Lower leg skin (tissue), 4 donors: Measurements from ENCODE around the gene SLC66A1. TPM values are rescaled to one million over a fixed set of nuclear protein-coding genes. Genes with fewer than 3 reads are reported as not detected.
A peak's percentile ranks its signal among the peaks of the same experiment; 100 is the strongest.
"Not testable (repeated sequence)": the region's sequence is repeated elsewhere in the genome, so short reads cannot be mapped to it uniquely, and the experiment has no call there.

Source experiments
- DNase-seq, 2 donors: peaks; one replicate each; pipeline ENCODE4 v3.0.0-alpha.2; 2019; ENCODE audit warnings: low spot score in 2 of 2
- H3K4me3 ChIP-seq: fragments of 200-600 bp; sonication (generic); 2 replicates; pipeline ENCODE4 v1.5.1; 2017; ENCODE audit warnings: mild to moderate bottlenecking, low read depth; ENCODE audit not compliant: poor library complexity, severe bottlenecking
- CTCF ChIP-seq, 3 donors: fragments of 450-650 bp; IDR thresholded peaks; one replicate each; pipeline ENCODE4 v1.5.1; 2016; ENCODE audit warnings: antibody characterized with exemption in 3 of 3, mild to moderate bottlenecking in 3 of 3, moderate library complexity in 2 of 3
- POLR2A ChIP-seq, 2 donors: fragments of 450-650 bp; IDR thresholded peaks; one replicate each; pipeline ENCODE4 v1.6.1; 2016 to 2017; ENCODE audit warnings: antibody characterized with exemption in 2 of 2, mild to moderate bottlenecking in 1 of 2, moderate library complexity in 1 of 2
- WGBS, 2 donors: methylation state at CpG; one replicate each; pipeline ENCODE4 v1.1.5; 2018; 5-methylcytosine and 5-hydroxymethylcytosine counted together
- intact Hi-C: fragments of 100-400 bp; cut with DNase I; formaldehyde crosslinking; loops from one replicate; pipeline ENCODE4 v1.15.0; 2023; ENCODE audit warnings: low total_unique reads
- total RNA-seq, 4 donors: library from RNA; depleted of rRNA; stranded (reverse); fragments of >200 nt; gene quantifications; one replicate each; pipeline ENCODE4 v1.1.0, GENCODE V29; 2016

SLC66A1 gene, protein sequence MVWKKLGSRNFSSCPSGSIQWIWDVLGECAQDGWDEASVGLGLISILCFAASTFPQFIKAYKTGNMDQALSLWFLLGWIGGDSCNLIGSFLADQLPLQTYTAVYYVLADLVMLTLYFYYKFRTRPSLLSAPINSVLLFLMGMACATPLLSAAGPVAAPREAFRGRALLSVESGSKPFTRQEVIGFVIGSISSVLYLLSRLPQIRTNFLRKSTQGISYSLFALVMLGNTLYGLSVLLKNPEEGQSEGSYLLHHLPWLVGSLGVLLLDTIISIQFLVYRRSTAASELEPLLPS
- total RNA-seq, result 10 to 100 TPM; 17.9 to 22.4 (median 19.5) TPM

- DNase-seq, result peak; percentile 77 to 98
- intact Hi-C loops, result no loop called here
- WGBS, 2 donors, result 1% methylated on average over 77 of the region's 105 CpGs; no CpG with 5 or more reads in 1 of the 2 donors
Measured at GRCh38 chr1:19311931-19312781, at the start of gene SLC66A1, which contains the start of gene AKR7A2. SLC66A1 (plus strand) TSS chr1:19312326; CDS start chr1:19317678, 5,352 bp downstream. AKR7A2 (minus strand) TSS chr1:19312144; CDS start chr1:19312124, 20 bp downstream.

DNA sequence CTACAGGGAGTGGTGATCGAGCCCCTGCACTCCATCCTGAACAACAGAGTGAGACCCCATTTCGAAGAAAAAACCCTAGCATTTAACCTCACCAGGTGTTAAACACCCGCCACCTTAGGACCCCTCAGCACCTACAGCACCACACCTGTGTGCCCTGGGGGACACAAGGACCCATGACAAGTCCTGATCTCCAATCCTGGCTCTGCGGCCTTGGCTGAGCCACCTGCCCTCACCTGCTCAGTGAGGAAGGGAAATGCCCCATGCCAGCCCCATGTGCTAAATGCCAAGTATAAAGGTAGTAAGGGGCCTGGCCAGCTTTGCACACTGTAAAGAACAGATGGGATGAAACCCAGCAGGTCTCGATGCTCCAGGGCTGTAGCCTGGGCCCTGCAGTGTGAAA lies 49.4 kb upstream of the SLC66A1 start:
- no peak for TF ChIP-seq POLR2A (IDR thresholded peaks at IDR 0.05)
- no peak for TF ChIP-seq CTCF (IDR thresholded peaks at IDR 0.05)
- no peak overlapping the region for H3K4me3 ChIP-seq
- intact Hi-C loops, result no loop called here
- no peak for DNase-seq
- WGBS, 2 donors, result 95 to 100% methylated on average over 5 of the region's 5 CpGs

More at GRCh38 chr1:19311931-19312781, at the start of gene SLC66A1, which contains the start of gene AKR7A2:
- no peak for TF ChIP-seq POLR2A (IDR thresholded peaks at IDR 0.05)
- TF ChIP-seq CTCF (IDR thresholded peaks at IDR 0.05), result no peak
- H3K4me3 ChIP-seq, result peak within 1 kb of the TSS; percentile 73

- 79 to 91% methylated on average over 11 of the region's 11 CpGs for WGBS, 2 donors
- TF ChIP-seq CTCF (IDR thresholded peaks at IDR 0.05) (no peak), POLR2A (IDR thresholded peaks at IDR 0.05) (no peak)
- intact Hi-C loops, result no loop called here
- no peak overlapping the region for H3K4me3 ChIP-seq
- DNase-seq, result no peak
Measured at GRCh38 chr1:19268445-19268844, 43.7 kb upstream of the SLC66A1 start.

- DNase-seq, intact Hi-C loops, H3K4me3 ChIP-seq: not testable (repeated sequence)
- WGBS, 2 donors, result 67 to 74% methylated on average over 9 of the region's 9 CpGs
Measured at GRCh38 chr1:19269427-19270342, 42.4 kb upstream of the SLC66A1 start.

DNA sequence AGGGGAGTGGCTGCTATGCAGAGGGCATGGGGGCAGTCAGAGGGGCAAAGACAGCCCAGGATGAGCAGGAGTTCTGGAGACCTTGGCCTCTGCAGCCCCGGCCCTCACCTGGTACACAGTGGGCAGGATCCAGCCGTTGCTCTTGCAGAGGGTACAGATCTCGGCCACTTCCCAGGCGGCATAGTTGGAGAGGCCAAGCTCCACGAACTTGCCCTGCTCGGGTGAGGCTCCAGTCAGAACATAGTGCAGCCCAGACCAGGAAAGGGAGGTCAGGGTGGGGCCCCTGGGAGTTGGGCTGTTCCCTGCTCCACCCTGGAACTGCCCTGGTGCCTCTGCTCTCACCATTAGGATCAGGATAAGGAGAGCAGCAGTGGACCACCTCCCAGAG lies 41.8 kb upstream of the SLC66A1 start:
- H3K4me3 ChIP-seq, DNase-seq, intact Hi-C loops: not testable (repeated sequence)
- WGBS, 2 donors, result 66 to 93% methylated on average over 6 of the region's 6 CpGs

DNA sequence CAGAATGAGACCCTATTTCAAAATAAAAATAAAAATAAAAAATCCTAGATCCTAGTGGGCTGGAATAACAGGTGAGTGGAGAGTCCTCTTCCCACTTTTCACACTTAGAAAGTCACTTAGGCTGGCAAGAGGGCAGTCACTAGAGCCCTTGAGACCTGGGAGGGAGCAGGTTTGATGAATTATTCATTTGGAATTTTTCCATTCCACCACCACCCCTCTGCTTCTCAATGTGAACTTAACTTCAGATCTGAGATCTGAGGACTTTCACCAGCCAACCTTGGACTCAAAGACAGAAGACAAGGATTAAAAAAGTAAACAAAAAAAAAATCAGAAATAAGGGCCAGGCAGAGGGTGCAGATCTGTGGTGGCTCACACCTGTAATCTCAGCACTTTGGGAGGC lies 40.1 kb upstream of the SLC66A1 start:
- DNase-seq, result no peak
- TF ChIP-seq POLR2A (IDR thresholded peaks at IDR 0.05), result no peak
- no peak for TF ChIP-seq CTCF (IDR thresholded peaks at IDR 0.05)

More for the DNA sequence above, 40.1 kb upstream of the SLC66A1 start:
- H3K4me3 ChIP-seq, result no peak overlapping the region
- intact Hi-C loops, result no loop called here
